ENCODE measurements around the gene TRIM24.
"Not testable (repeated sequence)": the region's sequence is repeated elsewhere in the genome, so short reads cannot be mapped to it uniquely, and the experiment has no call there.

The TRIM24 gene

GRCh38 chr7:138460176-138460648 lies at the start of gene TRIM24:
Gene TRIM24 (plus strand): TSS chr7:138460259. CDS start chr7:138460549, 290 bp downstream.
- no peaks in the 10 kb centered on the region for H3K9me3 ChIP-seq (ENCODE audit: control insufficient read depth, low read depth, low read length)
- H3K27me3 ChIP-seq (ENCODE audit: control insufficient read depth, insufficient read depth, low read length): no peaks in the 10 kb centered on the region
- peak within 1 kb of the TSS; percentile 90 for H3K4me3 ChIP-seq (ENCODE audit: low read length)
- peaks cover 12% of the 10 kb centered on the region for H3K36me3 ChIP-seq (ENCODE audit: control insufficient read depth, low read depth, low read length)
- peak within 1 kb of the TSS; percentile 72 for H3K27ac ChIP-seq (ENCODE audit: low read length)
- peak within 1 kb of the TSS; percentile 95 for H3K9ac ChIP-seq (ENCODE audit: low read length)
- peaks cover 21% of the 10 kb centered on the region for H3K4me1 ChIP-seq (ENCODE audit: control insufficient read depth, low read depth, low read length)

GRCh38 chr7:138412077-138412476 lies 48.0 kb upstream of the TRIM24 start:
- H3K9ac ChIP-seq (ENCODE audit: low read length); H3K27ac ChIP-seq (ENCODE audit: low read length); H3K9me3 ChIP-seq (ENCODE audit: control insufficient read depth, low read depth, low read length); H3K27me3 ChIP-seq (ENCODE audit: control insufficient read depth, insufficient read depth, low read length); H3K36me3 ChIP-seq (ENCODE audit: control insufficient read depth, low read depth, low read length); H3K4me3 ChIP-seq (ENCODE audit: low read length); H3K4me1 ChIP-seq (ENCODE audit: control insufficient read depth, low read depth, low read length): not testable (repeated sequence)

- H3K9me3 ChIP-seq (ENCODE audit: control insufficient read depth, low read depth, low read length); H3K36me3 ChIP-seq (ENCODE audit: control insufficient read depth, low read depth, low read length); H3K27ac ChIP-seq (ENCODE audit: low read length); H3K4me1 ChIP-seq (ENCODE audit: control insufficient read depth, low read depth, low read length); H3K4me3 ChIP-seq (ENCODE audit: low read length); H3K27me3 ChIP-seq (ENCODE audit: control insufficient read depth, insufficient read depth, low read length); H3K9ac ChIP-seq (ENCODE audit: low read length): not testable (repeated sequence)
Observed at GRCh38 chr7:138412921-138413320, 47.1 kb upstream of the TRIM24 start.

GRCh38 chr7:138417078-138417700 lies 42.9 kb upstream of the TRIM24 start:
- no peaks in the 10 kb centered on the region for H3K9me3 ChIP-seq (ENCODE audit: control insufficient read depth, low read depth, low read length)
- no peaks in the 10 kb centered on the region for H3K27me3 ChIP-seq (ENCODE audit: control insufficient read depth, insufficient read depth, low read length)
- no peak overlapping the region for H3K27ac ChIP-seq (ENCODE audit: low read length)
- no peak overlapping the region for H3K4me3 ChIP-seq (ENCODE audit: low read length)
- no peak overlapping the region for H3K9ac ChIP-seq (ENCODE audit: low read length)
- no peaks in the 10 kb centered on the region for H3K4me1 ChIP-seq (ENCODE audit: control insufficient read depth, low read depth, low read length)
- no peaks in the 10 kb centered on the region for H3K36me3 ChIP-seq (ENCODE audit: control insufficient read depth, low read depth, low read length)

GRCh38 chr7:138417764-138418163 lies 42.3 kb upstream of the TRIM24 start:
- Histone ChIP-seq H3K9ac (ENCODE audit: low read length) (no peak overlapping the region), H3K27me3 (ENCODE audit: control insufficient read depth, insufficient read depth, low read length) (no peaks in the 10 kb centered on the region), H3K4me1 (ENCODE audit: control insufficient read depth, low read depth, low read length) (no peaks in the 10 kb centered on the region), H3K9me3 (ENCODE audit: control insufficient read depth, low read depth, low read length) (no peaks in the 10 kb centered on the region), H3K27ac (ENCODE audit: low read length) (no peak overlapping the region), H3K36me3 (ENCODE audit: control insufficient read depth, low read depth, low read length) (no peaks in the 10 kb centered on the region), H3K4me3 (ENCODE audit: low read length) (no peak overlapping the region)

- not testable (repeated sequence) for H3K4me3 ChIP-seq (ENCODE audit: low read length); H3K36me3 ChIP-seq (ENCODE audit: control insufficient read depth, low read depth, low read length); H3K9ac ChIP-seq (ENCODE audit: low read length); H3K9me3 ChIP-seq (ENCODE audit: control insufficient read depth, low read depth, low read length); H3K27me3 ChIP-seq (ENCODE audit: control insufficient read depth, insufficient read depth, low read length); H3K27ac ChIP-seq (ENCODE audit: low read length); H3K4me1 ChIP-seq (ENCODE audit: control insufficient read depth, low read depth, low read length)
Observed at GRCh38 chr7:138418403-138418802, 41.7 kb upstream of the TRIM24 start.

GRCh38 chr7:138425026-138425425 lies 35.0 kb upstream of the TRIM24 start:
- no peak overlapping the region for H3K27ac ChIP-seq (ENCODE audit: low read length)
- H3K9me3 ChIP-seq (ENCODE audit: control insufficient read depth, low read depth, low read length): peaks cover 16% of the 10 kb centered on the region
- no peaks in the 10 kb centered on the region for H3K27me3 ChIP-seq (ENCODE audit: control insufficient read depth, insufficient read depth, low read length)
- no peak overlapping the region for H3K4me3 ChIP-seq (ENCODE audit: low read length)
- no peak overlapping the region for H3K9ac ChIP-seq (ENCODE audit: low read length)
- H3K36me3 ChIP-seq (ENCODE audit: control insufficient read depth, low read depth, low read length): no peaks in the 10 kb centered on the region
- no peaks in the 10 kb centered on the region for H3K4me1 ChIP-seq (ENCODE audit: control insufficient read depth, low read depth, low read length)

- H3K36me3 ChIP-seq (ENCODE audit: control insufficient read depth, low read depth, low read length): no peaks in the 10 kb centered on the region
- H3K4me3 ChIP-seq (ENCODE audit: low read length): no peak overlapping the region
- no peaks in the 10 kb centered on the region for H3K27me3 ChIP-seq (ENCODE audit: control insufficient read depth, insufficient read depth, low read length)
- no peak overlapping the region for H3K9ac ChIP-seq (ENCODE audit: low read length)
- H3K4me1 ChIP-seq (ENCODE audit: control insufficient read depth, low read depth, low read length): peaks cover 9% of the 10 kb centered on the region
- H3K9me3 ChIP-seq (ENCODE audit: control insufficient read depth, low read depth, low read length): peaks cover 35% of the 10 kb centered on the region
- no peak overlapping the region for H3K27ac ChIP-seq (ENCODE audit: low read length)
Observed at GRCh38 chr7:138429577-138430250, 30.3 kb upstream of the TRIM24 start.

- Histone ChIP-seq H3K36me3 (ENCODE audit: control insufficient read depth, low read depth, low read length) (no peaks in the 10 kb centered on the region), H3K4me3 (ENCODE audit: low read length) (no peak overlapping the region), H3K9ac (ENCODE audit: low read length) (no peak overlapping the region), H3K9me3 (ENCODE audit: control insufficient read depth, low read depth, low read length) (peaks cover 29% of the 10 kb centered on the region), H3K27me3 (ENCODE audit: control insufficient read depth, insufficient read depth, low read length) (no peaks in the 10 kb centered on the region), H3K27ac (ENCODE audit: low read length) (no peak overlapping the region), H3K4me1 (ENCODE audit: control insufficient read depth, low read depth, low read length) (peaks cover 11% of the 10 kb centered on the region)
Observed at GRCh38 chr7:138431517-138431916, 28.5 kb upstream of the TRIM24 start.

GRCh38 chr7:138433583-138434443 lies 26.2 kb upstream of the TRIM24 start:
- H3K9ac ChIP-seq (ENCODE audit: low read length): no peak overlapping the region
- no peaks in the 10 kb centered on the region for H3K27me3 ChIP-seq (ENCODE audit: control insufficient read depth, insufficient read depth, low read length)
- H3K4me3 ChIP-seq (ENCODE audit: low read length): no peak overlapping the region
- no peak overlapping the region for H3K27ac ChIP-seq (ENCODE audit: low read length)
- peaks cover 11% of the 10 kb centered on the region for H3K4me1 ChIP-seq (ENCODE audit: control insufficient read depth, low read depth, low read length)
- peaks cover 29% of the 10 kb centered on the region for H3K9me3 ChIP-seq (ENCODE audit: control insufficient read depth, low read depth, low read length)
- H3K36me3 ChIP-seq (ENCODE audit: control insufficient read depth, low read depth, low read length): no peaks in the 10 kb centered on the region

- Histone ChIP-seq H3K27me3 (ENCODE audit: control insufficient read depth, insufficient read depth, low read length) (no peaks in the 10 kb centered on the region), H3K36me3 (ENCODE audit: control insufficient read depth, low read depth, low read length) (no peaks in the 10 kb centered on the region), H3K4me1 (ENCODE audit: control insufficient read depth, low read depth, low read length) (peaks cover 11% of the 10 kb centered on the region), H3K27ac (ENCODE audit: low read length) (no peak overlapping the region), H3K9me3 (ENCODE audit: control insufficient read depth, low read depth, low read length) (peaks cover 23% of the 10 kb centered on the region), H3K4me3 (ENCODE audit: low read length) (peak overlapping the region; percentile 7), H3K9ac (ENCODE audit: low read length) (no peak overlapping the region)
Observed at GRCh38 chr7:138434597-138435019, 25.5 kb upstream of the TRIM24 start.
